Lower leg skin (tissue), 3 donors: Measurements from ENCODE around the gene NFIA.

Source experiments
- POLR2A ChIP-seq, 2 donors: fragments of 450-650 bp; IDR thresholded peaks; one replicate each; pipeline ENCODE4 v1.6.1; 2016 to 2017; ENCODE audit warnings: antibody characterized with exemption in 2 of 2, mild to moderate bottlenecking in 1 of 2, moderate library complexity in 1 of 2
- TF ChIP-seq, protein P1 (sequence below), 3 donors: fragments of 450-650 bp; IDR thresholded peaks; one replicate each; pipeline ENCODE4 v1.5.1; 2016; ENCODE audit warnings: antibody characterized with exemption in 3 of 3, mild to moderate bottlenecking in 3 of 3, moderate library complexity in 2 of 3

DNA sequence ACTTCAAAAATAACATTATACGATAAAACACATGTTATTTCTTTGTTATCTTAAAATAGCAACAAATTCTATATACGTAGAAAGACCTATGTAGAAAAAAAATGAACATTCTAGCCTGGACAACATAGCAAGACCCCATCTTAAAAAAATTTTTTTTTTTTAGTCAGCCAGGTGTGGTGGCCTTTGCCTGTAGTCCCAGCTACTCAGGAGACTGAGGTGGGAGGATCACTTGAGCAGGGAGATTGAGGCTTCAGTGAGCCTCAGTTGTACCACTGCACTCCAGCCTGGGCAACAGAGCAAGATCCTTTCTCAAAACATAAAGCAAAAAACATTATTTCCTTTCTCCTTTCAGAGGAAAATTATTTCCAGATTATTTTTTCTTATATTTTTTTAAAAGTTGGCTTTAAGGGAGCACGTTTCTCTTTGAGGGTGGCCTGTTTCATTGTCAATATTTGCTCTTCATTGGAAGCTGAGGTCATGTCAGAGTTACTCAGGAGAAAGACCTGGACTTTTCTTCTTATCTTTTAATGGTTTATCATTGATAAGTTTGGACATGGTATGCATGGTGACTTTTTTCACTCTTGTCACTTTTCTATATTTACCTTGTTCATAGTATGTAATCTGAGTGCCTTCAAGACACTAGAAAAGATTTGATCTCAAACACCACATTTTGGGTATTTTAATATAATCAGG is 32.0 kb downstream of the NFIA start:
- TF ChIP-seq, protein P1, sequence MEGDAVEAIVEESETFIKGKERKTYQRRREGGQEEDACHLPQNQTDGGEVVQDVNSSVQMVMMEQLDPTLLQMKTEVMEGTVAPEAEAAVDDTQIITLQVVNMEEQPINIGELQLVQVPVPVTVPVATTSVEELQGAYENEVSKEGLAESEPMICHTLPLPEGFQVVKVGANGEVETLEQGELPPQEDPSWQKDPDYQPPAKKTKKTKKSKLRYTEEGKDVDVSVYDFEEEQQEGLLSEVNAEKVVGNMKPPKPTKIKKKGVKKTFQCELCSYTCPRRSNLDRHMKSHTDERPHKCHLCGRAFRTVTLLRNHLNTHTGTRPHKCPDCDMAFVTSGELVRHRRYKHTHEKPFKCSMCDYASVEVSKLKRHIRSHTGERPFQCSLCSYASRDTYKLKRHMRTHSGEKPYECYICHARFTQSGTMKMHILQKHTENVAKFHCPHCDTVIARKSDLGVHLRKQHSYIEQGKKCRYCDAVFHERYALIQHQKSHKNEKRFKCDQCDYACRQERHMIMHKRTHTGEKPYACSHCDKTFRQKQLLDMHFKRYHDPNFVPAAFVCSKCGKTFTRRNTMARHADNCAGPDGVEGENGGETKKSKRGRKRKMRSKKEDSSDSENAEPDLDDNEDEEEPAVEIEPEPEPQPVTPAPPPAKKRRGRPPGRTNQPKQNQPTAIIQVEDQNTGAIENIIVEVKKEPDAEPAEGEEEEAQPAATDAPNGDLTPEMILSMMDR (IDR thresholded peaks at IDR 0.05) = no peak
- no peak for TF ChIP-seq POLR2A (IDR thresholded peaks at IDR 0.05)
